DMS53 (cell line): Measurements from ENCODE around the gene TNFAIP6.
A peak's percentile ranks its signal among the peaks of the same experiment; 100 is the strongest.
"Not testable (repeated sequence)": the region's sequence is repeated elsewhere in the genome, so short reads cannot be mapped to it uniquely, and the experiment has no call there.

ENCODE experiments used
- DNase-seq: peaks from one replicate; lab custom pipeline; 2025; lab: John Stamatoyannopoulos, UW

TNFAIP6 gene

DNA sequence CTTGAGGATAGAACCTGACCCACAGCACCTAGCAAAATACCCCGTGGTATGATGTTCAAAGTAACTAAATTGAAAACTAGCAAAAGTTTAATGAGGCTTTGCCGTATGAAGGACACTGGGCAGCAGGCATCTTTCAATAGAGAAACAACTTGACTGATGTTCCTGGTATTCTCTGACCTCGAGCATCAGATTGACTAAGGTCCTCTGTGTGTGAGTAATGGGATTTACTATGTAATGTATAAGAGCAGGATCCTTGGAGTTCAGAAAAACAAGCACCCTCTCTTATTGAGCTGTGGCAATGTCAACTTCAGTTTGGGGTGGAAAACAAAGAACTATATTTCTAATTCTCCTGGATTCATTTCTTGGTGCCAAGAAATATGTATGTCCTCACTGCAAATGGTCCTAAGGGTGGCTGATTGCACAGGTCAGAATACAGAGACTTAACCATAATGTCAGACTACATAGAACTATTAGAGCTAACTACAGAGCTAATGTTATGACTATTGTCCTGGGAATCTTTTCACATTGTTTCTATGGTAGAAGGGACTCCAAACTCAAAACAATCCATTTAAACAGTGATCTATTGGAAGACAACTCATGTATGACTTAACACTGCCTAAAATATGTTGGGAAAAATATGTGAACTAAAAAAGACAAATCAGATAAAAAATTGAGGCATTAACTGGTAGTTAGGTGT is 4.4 kb downstream of the TNFAIP6 start:
- no peak for DNase-seq

DNA sequence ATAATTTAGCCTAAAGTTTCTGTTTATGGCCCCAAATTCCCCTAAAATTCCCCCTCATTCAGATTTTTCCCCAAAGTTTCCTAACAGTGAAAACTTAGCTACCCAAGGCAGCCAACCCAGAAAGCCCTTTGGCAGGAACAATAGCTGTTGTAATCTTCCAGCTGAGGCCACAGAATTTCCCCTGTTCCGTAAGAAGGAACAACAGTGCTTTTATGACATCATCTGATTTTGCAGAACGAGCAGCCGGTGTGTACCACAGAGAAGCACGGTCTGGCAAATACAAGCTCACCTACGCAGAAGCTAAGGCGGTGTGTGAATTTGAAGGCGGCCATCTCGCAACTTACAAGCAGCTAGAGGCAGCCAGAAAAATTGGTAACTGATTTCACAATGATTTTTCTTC is 6.3 kb downstream of the TNFAIP6 start:
- no peak for DNase-seq

DNA sequence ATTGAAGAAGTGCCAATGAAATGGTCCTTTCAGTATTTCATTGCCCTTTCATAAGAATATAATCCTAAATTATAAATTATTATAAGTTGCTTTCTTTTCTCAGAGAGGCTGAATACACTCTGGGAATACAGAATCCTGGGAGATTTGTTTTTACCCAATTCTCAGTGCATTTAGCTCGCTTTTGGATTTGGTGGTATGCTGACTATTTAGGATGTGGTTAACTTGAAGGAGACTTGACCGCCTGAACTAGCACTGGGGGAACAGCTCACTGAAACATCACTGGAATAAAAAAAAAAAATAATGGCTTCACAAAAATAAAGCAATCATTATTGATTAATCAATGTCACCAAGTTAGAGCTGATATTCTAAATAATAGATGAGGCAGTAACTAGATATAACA is 10.2 kb downstream of the TNFAIP6 start:
- DNase-seq, result no peak

DNA sequence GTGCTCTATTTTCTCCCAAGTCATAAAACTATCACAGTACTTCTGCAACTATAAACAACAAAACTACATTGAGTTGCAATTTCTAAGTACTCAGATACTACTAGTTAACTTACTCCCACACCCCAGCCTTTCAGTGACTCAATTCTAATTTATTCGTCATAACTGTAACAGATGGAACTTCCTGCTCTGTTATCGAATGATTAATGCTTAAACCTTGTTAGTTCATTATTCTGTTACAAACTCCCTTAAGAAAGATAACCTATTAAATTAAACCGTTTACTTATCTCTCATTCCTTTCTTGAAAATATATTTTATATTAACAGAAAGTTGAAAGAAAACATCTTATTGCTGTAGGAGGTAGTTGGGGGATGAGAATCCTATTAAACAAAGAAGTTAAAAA is 17.0 kb downstream of the TNFAIP6 start:
- no peak for DNase-seq

DNA sequence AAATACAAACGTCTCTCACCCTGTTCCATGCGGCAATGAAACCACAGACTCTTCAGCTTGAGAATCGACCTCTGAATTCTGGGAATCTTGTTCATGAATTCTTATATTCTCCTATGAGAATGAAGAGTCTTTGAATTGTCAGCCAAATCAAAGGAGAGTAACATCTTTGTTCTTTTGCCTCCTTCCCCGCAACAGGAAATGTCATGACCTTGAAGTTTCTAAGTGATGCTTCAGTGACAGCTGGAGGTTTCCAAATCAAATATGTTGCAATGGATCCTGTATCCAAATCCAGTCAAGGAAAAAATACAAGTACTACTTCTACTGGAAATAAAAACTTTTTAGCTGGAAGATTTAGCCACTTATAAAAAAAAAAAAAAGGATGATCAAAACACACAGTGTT is 21.8 kb downstream of the TNFAIP6 start:
- DNase-seq, result no peak

DNA sequence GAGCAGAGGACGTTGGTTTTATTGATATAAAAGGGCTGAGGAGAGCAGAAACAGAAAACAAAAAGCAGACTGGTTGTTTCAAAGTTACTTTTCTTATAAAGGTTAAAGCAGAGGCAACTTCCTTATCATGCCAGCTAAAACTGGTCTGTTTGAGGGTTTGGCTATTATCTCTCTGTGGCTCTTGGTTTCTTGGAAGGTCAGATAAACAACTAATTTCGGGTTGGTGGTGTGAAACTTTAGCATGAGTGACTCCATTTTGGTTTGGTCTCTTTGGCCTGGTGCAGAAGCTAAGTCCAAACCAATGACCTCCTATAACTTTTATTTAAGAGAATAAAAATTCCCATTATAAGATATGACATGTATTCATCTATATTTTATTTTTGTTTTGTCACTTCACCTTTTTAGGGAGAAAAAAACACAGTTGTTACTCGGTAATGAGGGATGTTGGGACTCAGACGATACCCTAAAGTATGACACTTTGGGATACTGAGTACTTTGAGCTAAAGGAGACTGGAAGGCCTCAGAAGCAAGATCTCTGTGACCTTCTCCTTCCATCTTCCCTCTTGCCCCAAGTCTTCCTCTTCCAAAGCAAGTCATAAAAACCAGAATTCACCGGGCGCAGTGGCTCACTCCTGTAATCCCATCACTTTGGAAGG is 23.3 kb downstream of the TNFAIP6 start:
- no peak for DNase-seq

DNA sequence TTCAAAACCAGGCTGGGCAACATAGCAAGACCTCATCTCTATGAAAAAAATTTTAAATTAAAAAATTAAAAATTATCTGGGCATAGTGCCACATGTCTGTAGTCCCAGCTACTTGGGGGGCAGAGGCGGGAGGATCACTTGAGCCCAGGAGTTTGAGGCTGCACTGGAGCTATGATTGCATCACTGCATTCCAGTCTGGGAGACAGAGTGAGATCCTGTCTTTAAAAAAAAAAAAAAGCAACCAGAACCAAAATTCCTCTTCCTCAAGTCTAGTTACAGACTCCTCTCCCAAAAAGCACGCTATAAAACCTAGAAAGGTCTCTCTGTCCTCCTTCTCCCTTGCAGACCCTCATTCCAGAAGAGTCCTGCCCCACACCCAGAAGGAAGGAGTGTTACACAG is 23.9 kb downstream of the TNFAIP6 start:
- DNase-seq, result no peak

DNA sequence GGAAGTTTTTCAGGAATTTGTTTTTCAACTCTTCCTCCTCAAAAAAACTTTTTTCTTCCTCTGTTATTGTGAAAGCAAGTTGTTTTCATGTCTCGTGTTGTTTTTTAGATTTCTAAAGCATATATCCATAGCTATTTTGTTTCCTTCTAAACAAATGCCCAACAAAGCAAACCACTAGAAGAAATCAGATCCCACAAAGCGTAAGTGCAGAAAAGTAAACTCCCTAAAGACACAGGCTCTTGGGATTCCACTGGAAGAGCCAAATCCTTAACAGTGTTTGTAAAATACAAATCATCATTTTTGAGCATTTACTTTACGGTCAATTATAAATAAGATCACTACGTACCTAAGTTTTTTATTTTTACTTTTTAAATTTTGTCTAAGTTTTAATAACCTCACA is 30.6 kb downstream of the TNFAIP6 start:
- no peak for DNase-seq

DNA sequence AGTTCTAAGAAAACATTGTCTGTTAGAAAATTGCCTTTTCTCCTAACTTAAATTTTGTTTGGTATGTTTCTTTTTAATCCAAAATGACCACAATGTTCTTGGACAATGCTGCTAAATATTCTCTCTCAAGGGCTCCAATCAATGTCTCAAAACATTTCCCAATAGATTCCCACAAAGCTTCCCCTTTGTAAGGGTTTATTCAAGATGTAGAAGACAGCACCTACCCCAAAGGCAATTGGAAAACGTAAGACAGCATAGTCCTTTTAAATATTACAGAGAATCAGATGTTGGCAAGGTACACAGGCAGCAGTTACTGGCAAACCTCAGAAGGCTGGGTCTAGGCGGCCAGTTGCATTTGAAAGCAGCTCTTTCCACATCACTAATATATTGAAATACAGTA is 34.0 kb downstream of the TNFAIP6 start:
- no peak for DNase-seq

DNA sequence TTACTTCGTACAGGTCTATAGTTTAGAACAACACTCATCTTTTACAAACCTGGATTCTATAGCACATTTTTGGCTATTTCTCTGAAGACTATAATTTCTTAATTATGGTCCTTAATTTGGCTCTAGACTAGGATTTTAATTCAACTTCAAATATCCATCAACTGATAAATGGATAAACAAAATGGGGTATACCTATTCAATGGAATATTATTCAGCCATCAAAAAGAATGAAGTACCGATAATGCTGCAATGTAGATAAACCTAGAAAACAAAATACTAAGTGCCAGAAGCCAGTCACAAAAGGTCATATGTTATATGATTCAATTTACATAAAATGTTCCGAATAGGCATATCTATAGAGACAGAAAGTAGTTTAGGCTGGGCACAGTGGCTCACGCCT is 37.1 kb downstream of the TNFAIP6 start:
- no peak for DNase-seq

DNA sequence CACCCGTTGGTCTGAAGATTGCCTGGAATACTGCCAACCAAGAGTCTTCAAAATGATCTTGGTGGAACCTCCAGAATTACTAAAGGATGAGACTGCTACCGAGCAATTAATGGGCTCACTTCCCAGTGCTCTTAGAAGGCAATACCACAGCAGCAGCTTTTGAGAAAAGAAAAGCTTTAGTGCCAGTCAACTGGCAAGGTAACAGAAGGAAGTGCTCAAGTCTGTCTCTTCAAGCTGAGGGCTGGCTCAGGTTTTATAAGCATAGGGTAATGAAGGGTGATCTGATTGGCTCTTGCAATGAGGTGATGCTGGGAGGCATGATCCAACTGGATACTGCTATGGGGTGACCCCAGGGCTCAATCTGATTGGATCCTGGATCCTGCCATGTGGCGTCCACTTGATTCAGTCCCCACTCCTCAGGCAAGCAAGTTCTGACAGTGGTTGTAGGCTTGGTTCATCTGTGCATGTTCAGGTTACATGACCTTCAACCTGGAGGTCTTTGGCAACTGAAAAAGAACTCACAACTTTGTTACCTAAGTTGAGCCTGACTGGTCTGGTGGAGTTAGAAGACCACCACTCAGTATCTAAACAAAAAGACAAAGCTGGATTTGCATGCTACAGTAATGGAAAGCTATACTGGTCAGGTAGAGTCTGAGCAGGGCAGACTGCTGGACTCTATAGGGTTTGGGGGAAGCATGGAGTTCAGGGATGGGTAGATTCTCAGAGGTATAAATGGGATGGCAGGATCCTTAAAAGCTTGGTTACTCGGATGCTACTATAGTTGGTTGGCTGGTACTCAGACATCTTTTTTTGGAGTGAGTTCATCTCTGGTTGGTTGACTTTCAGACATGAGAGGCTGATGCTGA is 38.4 kb downstream of the TNFAIP6 start:
- peak; percentile 0 for DNase-seq

DNA sequence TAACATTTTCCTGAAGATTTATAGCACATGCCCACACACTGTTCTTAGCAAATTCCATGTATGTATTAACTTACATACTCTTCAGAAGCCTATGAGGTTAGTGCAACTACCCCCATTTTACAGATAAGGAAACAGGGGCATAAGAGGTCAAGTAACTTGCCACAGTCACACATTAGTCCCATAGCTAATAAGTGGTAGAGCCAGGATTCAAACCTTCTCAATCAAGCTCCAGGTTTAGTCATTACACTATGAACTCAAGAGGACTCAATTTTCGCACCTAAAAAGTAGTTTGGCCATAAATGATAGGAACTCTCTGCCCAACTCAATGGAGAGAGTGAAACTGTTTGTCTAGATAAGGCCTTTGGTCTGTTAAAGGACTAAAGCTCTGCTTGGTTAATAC is 42.6 kb downstream of the TNFAIP6 start:
- DNase-seq, result no peak

DNA sequence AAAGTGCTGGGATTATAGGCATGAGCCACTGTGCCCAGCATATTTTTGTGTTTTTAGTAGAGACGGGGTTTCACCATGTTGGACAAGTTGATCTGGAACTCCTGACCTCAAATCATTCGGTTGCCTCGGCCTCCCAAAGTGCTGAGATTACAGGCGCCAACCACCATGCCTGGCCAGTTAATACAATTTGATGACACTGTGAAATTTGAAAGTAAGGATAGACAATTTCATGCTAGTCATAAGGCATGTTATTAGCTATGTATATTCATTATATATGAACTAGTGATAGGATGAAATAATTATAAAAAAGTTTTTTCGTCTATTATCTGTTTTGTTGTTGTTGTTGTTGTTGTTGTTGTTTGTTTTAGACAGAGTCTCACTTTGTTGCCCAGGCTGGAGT is 43.8 kb downstream of the TNFAIP6 start:
- no peak for DNase-seq

DNA sequence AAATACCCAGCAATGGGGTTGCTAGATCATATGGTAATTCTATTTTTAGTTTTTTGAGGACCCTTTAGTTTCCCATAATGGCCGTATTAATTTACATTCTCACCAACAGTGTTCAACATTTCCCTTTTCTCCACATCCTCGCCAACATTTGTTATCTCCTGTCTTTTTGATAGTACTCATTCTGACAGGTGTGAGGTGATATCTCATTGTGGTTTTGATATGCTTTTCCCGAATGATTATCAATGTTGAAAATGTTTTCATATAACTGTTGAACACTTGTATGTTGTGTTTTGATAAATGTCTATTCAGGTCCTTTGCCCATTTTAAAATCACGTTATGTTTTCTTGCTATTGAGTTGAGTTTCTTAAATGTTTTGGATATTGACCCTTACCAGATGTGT is 46.5 kb downstream of the TNFAIP6 start:
- no peak for DNase-seq

DNA sequence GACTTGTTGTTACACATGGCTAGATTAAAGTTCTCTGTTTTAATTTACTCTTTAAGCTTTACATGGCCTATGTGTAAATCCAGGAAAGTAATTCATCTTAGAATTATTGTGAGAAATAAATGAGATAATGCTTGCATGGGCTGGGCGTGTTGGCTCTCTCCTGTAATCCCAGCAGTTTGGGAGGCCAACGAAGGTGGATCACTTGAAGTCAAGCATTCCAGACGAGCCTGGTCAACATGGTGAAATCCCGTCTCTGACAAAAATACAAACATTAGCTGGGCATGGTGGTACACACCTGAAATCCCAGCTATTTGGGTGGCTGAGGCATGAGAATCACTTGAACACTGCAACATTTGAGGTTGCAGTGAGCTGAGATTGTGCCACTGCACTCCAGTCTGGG is 48.0 kb downstream of the TNFAIP6 start:
- DNase-seq, result no peak

DNA sequence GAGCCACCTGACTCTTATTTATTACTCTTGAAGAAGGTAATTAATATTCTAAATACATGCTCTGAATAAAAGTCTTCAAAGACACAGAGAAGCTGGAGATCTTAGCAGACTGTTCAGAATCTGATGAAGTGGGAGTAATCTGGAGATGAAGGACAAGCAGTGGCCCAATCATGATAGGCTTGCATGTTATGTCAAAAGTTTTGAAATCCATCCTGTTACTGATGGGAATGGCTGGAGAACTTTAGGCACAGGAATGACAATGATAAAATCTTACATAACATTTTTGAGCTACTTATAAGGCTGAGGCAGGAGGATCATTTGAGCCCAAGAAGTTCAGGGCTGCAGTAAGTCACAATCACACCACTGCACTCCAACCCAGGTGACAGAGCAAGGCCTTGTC is 49.9 kb downstream of the TNFAIP6 start:
- no peak for DNase-seq

DNA sequence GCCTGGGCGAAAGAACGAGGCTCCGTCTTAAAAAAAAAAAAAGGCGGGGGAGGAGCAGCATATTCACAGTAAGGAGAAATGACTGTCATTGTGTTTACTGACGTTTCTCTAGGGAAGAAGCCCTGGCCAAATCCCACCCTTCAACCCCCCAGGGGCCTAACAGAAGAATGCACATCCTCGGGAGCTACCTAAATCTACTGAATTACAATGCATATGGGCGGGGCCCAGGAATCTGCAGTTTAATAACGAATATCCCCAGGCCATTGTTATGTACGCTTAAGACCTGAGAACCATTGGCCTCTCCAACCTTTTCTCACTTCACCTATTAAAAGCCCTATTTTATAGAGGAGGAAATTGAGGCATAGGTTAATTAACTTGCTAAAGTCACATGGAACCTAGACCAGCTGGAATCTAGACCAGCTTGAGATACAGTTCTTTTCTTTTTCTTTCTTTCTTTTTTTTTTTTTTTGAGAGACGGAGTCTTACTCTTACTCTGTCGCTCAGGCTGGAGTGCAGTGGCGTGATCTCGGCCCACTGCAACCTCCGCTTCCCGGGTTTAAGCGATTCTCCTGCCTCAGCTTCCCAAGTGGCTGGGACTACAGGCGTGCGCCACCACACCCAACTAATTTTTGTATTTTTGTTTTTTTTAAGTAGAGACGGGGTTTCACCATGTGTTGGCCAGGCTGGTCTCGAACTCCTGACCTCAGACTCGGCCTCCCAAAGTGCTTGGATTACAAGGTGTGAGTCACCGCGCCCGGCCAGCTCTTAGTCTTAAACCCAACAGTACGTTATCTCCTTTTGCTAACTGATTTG is 51.6 kb downstream of the TNFAIP6 start:
- no peak for DNase-seq

DNA sequence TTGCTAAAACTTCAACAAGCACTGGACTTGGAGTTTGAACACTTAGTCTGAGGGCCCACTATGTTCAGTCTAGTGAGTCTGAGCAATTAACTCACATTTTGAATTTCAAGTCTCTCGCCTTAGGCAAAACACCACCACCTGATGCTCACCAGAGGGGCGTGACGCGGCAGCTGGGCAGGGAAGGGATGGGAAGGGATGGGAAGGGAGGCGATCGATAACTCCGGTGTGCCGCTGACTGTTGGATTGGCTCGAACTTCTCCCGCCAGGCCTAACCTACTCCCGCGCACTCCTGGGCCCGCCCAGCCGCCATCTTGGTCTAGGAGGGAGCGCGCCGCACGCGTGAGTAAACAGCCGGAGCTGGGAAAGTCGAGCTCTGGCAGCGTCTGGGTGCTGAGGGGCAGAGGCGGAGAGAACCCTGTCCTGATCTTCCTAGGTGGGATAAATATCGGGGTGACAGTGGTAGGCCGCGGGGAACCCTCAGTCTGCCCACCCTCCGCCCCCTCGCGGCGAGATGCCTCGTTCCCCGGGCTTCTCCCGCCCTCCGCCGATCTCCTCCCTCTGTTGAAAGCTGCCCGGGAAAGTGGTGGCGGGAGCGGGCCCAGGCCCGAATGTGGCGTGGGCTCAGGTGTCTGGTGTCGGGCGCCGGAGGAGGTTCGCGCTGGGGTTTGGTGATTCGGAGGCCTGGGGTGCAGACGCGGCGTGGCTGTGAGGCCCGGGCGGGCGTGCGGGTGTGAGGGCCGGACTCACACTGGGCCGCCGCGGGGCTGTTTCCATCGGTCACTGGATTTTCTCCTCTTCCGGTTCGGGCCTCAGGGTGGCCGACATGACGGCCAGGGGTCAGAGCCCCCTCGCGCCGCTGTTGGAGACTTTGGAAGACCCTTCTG is 52.5 kb downstream of the TNFAIP6 start, which contains the start of gene RIF1:
RIF1 (plus strand) TSS at position 302 of the 884 bp plus-strand sequence; CDS start at position 824, 522 bp downstream.
- peak; percentile 87 for DNase-seq

DNA sequence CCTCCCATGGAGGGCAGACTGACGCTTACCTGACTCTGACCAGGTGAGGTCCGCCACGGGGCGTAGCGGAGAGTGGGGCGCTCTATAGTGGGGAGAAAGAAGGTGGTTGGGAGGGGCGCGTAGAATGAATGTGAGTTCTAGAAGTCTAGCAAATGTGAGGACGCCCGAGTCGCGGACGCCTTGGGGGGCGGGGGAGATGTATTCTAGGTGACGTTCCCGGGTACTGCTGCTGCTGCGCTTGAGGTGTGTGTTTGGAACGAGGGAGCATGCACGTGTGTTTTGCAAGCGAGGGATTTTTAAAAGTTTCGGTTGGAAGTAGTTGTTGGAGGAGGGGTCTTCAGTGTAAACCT is 53.1 kb downstream of the TNFAIP6 start:
- DNase-seq, result peak; percentile 39

DNA sequence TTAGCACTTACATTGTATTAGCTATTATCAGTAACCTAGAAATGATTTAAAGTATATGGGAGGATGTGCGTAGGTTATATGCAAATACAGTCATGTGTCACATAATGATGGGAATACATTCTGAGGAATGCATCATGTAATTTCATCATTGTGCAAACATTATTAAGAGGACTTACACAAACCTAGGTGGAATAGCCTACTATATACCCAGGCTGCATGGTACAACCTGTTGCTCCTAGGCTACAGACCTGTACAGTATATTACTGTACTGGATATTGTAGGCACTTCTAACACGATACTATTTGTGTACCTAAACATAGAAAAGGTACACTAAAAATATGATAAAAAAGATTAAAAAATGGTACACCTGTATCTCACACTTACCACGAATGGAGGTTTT is 60.3 kb downstream of the TNFAIP6 start:
- DNase-seq, result no peak

DNA sequence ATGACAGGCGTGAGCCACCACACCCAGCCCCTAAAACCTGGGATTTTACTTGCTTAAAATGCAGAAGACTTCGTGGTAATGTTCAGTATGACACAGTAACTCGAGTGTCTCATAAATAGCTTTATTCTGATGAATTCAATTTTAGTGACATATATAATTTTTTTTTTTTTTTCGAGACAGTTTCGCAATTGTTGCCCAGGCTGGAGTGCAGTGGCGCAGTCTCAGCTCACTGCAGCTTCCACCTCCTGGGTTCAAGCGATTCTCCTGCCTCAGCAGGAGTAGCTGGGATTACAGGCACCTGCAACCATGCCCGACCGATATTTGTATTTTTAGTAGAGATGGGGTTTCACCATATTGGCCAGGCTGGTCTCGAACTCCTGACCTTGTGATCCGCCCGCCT is 64.3 kb downstream of the TNFAIP6 start:
- DNase-seq, result not testable (repeated sequence)
